GM18870 (cell line): ENCODE results near the gene PPP1R12C.

Experiments used
- ATAC-seq: cut with Tn5 transposase; IDR thresholded peaks from one replicate; pipeline ENCODE4 v1.9.1; 2021; ENCODE audit warnings: moderate library complexity; ENCODE audit not compliant: unreplicated experiment

PPP1R12C gene

DNA sequence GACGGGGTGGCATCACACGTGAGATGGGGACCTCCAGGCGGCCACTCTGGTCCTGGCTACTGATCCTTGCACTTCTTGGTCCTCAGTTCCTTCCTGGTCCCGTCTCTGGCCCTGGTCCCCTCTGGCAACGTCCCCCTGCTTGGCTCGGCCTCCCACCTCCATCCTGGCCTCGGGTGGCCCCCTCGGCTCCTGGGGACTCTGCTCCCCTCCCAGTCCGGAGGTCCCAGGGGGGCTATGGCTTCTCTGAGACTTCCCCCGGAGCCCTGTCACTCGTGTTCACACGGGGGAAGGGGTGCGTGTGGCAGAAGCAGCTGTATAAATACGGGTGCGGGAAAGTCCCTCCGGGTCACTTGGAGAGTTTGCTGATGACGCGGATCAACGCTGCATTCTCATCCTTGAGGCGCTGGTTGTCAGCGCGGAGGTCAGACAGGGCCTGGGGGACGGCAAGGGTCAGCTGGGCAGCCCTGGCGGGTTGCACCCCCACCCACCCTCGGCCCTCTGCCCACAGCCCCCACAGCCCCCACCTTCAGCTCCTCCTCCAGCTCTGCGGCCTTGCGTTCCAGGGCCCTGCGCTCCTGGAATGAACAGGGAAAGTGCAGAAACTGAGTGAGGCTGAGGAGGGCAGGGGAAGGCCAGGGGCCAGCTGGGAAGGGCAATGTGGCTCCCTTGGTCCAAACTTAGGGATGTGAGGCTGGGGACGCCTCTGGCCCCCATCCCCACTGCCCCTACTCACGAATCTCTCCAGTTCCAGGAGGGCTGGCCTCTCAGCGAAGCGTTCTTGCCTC is 26.1 kb downstream of the PPP1R12C start:
- no peak for ATAC-seq

DNA sequence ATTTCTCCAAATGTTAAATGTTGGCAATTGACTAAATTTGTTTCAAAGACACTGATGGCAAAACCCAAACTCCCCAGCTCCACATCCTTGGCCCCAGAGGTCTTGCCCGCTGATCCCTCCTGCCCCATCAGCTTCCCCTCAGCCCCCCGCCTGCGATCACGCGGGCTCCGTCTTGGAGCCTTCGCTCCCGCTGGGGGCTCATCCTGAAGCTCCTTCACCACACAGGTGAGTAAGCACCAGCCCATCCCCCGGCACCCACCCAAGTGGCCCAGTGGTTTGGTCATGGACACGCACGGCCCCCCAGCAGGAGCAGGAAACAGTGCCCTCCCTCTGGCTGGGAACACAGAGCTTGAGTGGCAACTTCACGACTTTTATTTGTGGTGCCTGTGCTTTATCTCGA is 26.9 kb downstream of the PPP1R12C start:
- ATAC-seq, result no peak

DNA sequence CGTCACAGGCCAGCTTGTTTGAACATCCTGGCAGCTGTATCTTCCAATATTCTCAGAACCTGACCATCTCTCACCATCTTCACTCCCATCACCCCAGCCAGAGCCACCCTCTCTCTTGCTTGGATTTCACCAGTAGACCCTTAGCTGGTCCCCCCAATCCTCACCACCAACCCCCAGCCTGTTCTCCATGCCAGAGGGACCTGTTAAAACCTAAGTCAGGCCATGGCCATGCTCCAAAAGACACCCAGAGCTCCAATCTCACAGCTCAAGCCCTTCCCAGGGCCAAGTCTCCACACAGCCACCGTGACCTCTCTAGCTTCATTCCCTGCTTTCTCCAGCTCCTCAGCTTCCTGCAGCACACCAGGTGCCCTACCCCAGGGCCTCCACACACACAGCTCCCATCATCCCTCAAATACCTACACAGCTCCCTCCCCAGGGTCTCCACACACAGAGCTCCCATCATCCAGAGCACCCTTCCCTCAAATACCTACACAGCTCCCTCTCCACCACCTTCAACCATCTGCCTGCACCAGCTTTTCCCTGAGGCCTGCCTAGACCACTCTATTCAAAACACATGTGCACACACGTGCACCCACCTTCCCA is 28.0 kb downstream of the PPP1R12C start:
- ATAC-seq, result no peak

- ATAC-seq, result no peak
Observed at GRCh38 chr19:55088543-55089341, 28.7 kb downstream of the PPP1R12C start.

GRCh38 chr19:55088021-55088451 is 29.4 kb downstream of the PPP1R12C start:
- ATAC-seq, result no peak

DNA sequence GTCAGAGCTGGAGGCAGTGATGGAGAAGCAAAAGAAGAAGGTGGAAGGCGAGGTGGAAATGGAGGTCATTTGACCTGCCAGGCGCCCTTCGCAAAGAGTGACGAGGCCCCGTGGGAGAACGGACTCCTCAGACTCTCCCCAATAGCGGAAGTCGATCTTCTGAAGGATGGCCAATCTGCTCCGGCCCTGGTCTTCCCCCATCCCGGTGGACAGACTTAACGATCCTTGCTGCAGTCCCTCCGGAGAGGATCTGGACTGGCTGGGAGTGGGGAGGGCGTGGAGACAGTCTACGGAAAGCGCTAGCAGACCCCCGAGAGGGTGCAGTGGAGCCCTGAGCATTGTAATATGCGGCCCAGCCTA is 29.9 kb downstream of the PPP1R12C start:
- no peak for ATAC-seq

GRCh38 chr19:55086730-55087541 is 30.5 kb downstream of the PPP1R12C start:
- ATAC-seq, result no peak

DNA sequence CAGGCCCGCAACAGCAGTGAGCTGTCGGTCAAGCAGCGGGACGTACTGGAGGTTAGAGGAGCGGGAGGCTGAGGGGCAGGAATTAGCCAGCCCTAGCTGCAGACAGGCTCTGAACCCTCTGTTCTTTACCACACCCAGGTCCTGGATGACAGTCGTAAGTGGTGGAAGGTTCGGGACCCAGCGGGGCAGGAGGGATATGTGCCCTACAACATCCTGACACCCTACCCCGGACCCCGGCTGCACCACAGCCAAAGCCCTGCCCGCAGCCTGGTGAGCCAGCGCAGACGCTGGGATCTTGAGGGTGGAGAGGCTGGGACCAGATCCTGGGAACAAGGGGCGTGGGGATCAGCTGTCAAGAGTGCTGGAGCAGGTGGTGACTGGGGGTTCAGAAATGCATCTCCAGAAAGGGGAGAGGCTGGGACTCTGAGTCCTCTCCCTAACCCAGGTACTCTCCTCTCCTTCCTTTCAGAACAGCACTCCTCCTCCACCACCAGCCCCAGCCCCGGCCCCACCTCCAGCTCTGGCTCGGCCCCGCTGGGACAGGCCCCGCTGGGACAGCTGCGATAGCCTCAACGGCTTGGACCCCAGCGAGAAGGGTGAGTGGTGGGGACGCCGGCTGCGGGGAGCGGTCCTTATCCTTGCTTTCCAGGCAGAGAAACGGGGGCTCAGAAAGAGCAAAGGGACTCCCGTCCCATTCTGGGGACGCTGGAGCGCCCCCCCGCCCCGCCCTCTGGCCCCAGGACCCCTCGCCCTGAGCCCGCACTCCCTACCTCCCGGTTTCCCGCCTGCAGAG is 31.3 kb downstream of the PPP1R12C start:
- ATAC-seq, result no peak

GRCh38 chr19:55084416-55084815 is 33.0 kb downstream of the PPP1R12C start:
- ATAC-seq, result no peak

DNA sequence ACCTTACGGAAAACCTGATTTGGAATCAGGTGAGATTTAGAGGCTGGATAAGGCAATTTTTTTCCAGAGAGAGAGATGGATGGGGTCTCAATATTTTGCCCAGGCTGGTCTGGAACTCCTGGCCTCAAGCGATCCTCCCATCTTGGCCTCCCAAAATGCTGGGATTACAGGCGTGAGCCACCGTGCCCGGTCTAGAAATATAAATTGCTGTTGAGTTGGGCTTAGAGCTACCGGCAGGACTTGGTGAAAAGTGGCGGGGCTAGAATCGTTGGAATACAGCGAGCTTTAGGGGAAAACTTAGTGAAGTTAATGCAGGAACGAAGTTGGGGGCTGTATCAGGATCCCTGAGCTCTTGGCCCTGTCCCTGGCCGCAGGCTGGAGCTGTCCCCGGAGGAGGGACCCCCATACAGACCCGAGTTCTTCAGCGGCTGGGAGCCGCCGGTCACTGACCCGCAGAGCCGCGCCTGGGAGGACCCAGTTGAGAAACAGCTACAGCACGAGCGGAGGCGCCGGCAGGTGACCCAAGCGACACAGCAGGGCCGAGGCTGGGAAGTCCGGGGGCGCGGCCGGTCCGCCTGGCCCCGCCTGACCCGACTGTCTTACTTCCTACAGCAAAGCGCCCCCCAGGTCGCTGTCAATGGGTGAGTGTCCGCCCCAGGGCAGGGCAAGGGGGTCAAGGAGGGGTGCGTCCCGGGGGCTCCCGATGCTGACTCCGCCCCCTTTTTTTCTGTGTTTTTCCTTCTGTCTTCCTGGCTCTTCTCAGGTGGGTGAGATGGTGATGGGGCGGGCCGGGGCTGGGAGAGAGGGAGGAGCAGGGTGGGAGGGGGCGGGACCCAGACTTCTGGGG is 34.2 kb downstream of the PPP1R12C start:
- no peak for ATAC-seq

- no peak for ATAC-seq
Observed at GRCh38 chr19:55082020-55082851, 35.2 kb downstream of the PPP1R12C start.

GRCh38 chr19:55081770-55082019 is 35.7 kb downstream of the PPP1R12C start:
- no peak for ATAC-seq

GRCh38 chr19:55080968-55081769 is 36.3 kb downstream of the PPP1R12C start:
- no peak for ATAC-seq

GRCh38 chr19:55080121-55080967 is 37.1 kb downstream of the PPP1R12C start:
- no peak for ATAC-seq

DNA sequence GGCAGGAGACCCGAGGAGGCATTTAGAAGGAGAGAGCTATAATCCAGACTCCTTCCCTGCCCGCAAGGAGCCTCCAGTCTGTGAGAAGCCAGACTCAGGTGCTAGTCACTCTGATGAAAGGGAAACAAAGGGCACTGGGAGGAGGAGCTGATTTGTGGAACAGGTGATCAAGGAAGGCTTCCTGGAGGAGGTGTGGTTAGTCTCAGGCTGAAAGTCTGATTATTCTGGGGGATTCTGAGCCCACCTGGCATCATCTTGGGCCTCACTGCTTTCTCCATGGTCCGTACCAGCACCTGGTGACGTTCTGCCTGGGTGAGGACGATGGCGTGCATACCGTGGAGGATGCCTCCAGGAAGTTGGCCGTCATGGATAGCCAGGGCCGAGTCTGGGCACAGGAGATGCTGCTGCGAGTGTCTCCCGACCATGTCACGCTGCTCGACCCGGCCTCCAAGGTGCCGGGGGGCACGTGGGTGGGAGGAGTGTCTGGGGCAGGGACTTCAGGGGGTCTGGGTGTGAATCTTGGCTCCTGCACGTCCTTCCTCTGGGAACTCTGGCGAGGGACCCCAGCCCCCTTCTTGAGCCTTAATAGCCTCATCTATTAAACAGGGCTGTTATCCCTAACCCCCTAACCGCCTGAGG is 37.9 kb downstream of the PPP1R12C start:
- no peak for ATAC-seq

DNA sequence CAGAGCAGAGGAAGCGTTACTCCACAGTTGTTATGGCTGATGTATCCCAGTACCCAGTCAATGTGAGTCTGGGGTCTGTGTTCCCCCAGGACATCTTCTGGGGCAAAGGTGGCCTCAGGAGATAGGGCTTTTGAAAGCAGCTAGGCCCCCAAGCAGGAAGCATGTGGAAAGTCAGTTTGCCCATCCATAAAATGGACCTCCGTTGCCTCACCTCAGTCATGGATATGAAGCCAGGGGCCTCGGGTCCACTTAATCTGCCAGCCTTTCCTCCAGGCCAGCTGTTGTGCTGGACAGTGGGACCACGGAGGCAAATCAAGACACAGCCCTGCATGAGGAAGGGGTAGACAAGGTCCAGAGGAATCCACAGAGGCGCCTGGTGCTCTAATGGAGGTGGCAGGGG is 38.4 kb downstream of the PPP1R12C start:
- ATAC-seq, result no peak

GRCh38 chr19:55077106-55077505 is 40.3 kb downstream of the PPP1R12C start:
- ATAC-seq, result no peak
